ENCODE results near the gene TRA2B.

DNA sequence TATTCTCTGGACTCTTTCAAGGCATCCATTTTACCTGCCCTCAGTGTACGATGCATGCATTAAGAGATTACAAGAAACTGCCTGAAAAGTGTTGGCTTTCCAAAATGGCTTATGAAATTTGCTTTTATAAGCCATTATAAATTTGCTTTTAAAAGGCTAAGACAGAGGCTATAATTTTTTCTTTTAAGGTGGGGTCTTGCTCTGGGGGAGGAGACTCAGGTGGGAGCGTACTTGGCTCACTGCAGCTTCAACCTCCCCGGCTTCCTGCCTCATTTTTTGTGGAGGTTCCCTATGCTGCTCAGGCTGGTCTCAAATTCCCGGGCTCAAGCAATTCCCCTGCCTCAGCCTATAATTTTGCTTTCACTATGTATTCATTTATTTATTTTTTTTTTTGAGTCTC lies 17.6 kb downstream of the TRA2B start:
- no peak for TF ChIP-seq EZH2 (optimal IDR thresholded peaks at IDR 0.05; ENCODE audit: low read depth, low read length)
- TF ChIP-seq, protein P1, sequence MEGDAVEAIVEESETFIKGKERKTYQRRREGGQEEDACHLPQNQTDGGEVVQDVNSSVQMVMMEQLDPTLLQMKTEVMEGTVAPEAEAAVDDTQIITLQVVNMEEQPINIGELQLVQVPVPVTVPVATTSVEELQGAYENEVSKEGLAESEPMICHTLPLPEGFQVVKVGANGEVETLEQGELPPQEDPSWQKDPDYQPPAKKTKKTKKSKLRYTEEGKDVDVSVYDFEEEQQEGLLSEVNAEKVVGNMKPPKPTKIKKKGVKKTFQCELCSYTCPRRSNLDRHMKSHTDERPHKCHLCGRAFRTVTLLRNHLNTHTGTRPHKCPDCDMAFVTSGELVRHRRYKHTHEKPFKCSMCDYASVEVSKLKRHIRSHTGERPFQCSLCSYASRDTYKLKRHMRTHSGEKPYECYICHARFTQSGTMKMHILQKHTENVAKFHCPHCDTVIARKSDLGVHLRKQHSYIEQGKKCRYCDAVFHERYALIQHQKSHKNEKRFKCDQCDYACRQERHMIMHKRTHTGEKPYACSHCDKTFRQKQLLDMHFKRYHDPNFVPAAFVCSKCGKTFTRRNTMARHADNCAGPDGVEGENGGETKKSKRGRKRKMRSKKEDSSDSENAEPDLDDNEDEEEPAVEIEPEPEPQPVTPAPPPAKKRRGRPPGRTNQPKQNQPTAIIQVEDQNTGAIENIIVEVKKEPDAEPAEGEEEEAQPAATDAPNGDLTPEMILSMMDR (IDR thresholded peaks at IDR 0.05; ENCODE audit: low read length), result no peak

All from MM.1S (cell line).